Skeletal muscle tissue (tissue), 4 donors: ENCODE measurements around the gene STXBP5L. TPM values are rescaled to one million over a fixed set of nuclear protein-coding genes. Genes with fewer than 3 reads are reported as not detected.
"Not testable (repeated sequence)": the region's sequence is repeated elsewhere in the genome, so short reads cannot be mapped to it uniquely, and the experiment has no call there.

ENCODE experiments used
- H3K27ac ChIP-seq: one replicate; pipeline ENCODE4 v1.7.0; 2013; ENCODE audit warnings: mild to moderate bottlenecking, low read depth, low read length, inconsistent platforms
- H3K27me3 ChIP-seq, 3 donors: one replicate each; pipeline ENCODE4 v1.7.0; 2013; ENCODE audit warnings: low read length in 3 of 3; ENCODE audit not compliant: control insufficient read depth in 3 of 3, insufficient read depth in 3 of 3
- H3K36me3 ChIP-seq, 3 donors: one replicate each; pipeline ENCODE4 v1.7.0; 2013; ENCODE audit warnings: low read length in 3 of 3; ENCODE audit not compliant: control insufficient read depth in 3 of 3, insufficient read depth in 3 of 3
- H3K4me1 ChIP-seq, 3 donors: one replicate each; pipeline ENCODE4 v1.7.0; 2013; ENCODE audit warnings: low read length in 3 of 3, mild to moderate bottlenecking in 3 of 3; ENCODE audit not compliant: control insufficient read depth in 3 of 3, insufficient read depth in 3 of 3
- H3K4me3 ChIP-seq, 3 donors: one replicate each; pipeline ENCODE4 v1.7.0; 2013; ENCODE audit warnings: low read length in 3 of 3
- H3K9ac ChIP-seq, 3 donors: one replicate each; pipeline ENCODE4 v1.7.0; 2013; ENCODE audit warnings: low read length in 3 of 3, mild to moderate bottlenecking in 3 of 3, moderate library complexity in 2 of 3, low read depth in 1 of 3
- H3K9me3 ChIP-seq, 3 donors: one replicate each; pipeline ENCODE4 v1.7.0; 2013; ENCODE audit warnings: low read length in 3 of 3; ENCODE audit not compliant: control insufficient read depth in 3 of 3
- total RNA-seq: library from RNA; depleted of rRNA; stranded (reverse); fragments of >200 nt; gene quantifications from one replicate; pipeline ENCODE4 v1.2.3, GENCODE V29; 2014
- donor health status: Osteomylitis.

Gene STXBP5L
- total RNA-seq, 1 donor from 2014 or later, result not detected

DNA sequence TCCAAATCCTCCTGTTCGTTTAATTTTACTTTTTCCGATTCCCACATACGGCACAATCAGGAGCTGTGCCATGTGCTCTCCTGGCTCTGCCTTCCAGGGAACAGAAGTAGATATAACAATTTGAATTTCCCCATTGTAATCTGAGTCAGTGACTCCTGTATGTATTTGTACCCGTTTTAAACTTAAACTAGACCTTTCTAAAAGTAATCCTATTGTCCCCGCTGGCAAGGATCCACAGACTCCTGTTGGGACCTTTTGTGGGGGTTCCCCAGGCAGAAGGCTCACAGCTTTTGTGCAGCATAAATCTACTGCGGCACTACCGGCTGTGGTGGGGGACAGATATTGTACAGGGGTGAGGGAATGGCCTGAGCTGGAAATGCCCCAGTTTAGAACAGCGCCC is 490.0 kb downstream of the STXBP5L start:
- H3K27me3 ChIP-seq, H3K27ac ChIP-seq, H3K36me3 ChIP-seq, H3K9me3 ChIP-seq, H3K4me1 ChIP-seq, H3K9ac ChIP-seq, H3K4me3 ChIP-seq: not testable (repeated sequence)

DNA sequence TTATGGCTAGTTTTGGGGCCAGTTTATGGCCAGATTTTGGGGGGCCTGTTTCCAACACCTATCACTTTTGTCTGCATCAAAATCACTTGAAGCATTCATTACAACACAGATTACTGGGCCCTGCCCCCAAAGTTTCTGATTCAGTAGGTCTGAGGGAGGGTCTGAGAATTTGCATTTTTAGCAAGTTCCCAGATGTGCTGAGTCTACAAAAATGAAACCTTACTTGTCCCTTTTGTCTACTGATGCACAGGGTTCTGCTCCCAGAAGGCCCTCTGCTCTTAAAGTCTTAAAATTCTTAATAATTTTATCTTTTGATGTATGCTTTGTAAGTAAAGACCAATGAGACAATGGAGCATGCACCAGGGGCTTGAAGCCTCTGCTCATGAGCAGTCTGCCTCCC is 491.8 kb downstream of the STXBP5L start:
- no peak overlapping the region for H3K9ac ChIP-seq
- H3K4me1 ChIP-seq, result no peaks in the 10 kb centered on the region
- no peaks in the 10 kb centered on the region for H3K36me3 ChIP-seq
- no peak overlapping the region for H3K27ac ChIP-seq
- H3K27me3 ChIP-seq, result no peaks in the 10 kb centered on the region
- no peak overlapping the region for H3K4me3 ChIP-seq
- H3K9me3 ChIP-seq, result no peaks in the 10 kb centered on the region

DNA sequence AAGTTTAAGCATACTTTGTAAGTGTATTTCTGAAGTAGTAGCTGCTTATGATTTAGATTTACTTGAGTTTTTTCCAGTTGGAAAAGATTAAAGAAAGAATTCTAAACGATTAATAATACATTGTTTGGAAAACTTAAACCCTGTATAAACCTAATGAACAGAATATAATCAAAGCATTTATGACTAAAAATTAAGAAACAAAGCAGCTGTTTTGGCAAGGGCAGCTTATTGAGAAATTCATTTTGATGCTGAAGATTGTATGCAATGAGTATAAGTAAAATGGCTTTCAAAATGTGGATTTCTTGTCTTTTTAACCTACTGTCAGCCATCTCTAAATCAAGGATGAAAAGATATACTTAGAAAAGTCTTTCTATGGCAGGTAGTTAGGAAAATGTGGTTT is 497.6 kb downstream of the STXBP5L start:
- Histone ChIP-seq H3K9ac (no peak overlapping the region), H3K4me3 (no peak overlapping the region)

DNA sequence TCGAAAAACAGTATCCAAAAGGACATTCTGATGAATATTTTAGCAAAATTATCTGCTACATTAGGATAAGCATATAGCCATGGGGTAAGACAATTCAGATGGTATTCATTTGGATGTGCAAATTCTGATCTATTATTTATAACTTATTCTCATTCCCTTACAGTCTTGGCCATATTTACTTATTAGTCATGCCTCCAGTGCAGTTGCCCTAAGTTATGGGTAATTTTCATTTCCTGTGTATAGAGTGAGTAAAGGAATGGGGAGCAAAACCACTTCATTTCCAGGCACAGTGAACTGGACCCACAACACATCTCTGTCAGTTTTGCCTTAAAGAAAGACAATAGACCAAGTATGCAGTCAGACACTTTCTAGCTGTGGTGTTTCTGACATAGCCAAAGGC is 503.5 kb downstream of the STXBP5L start:
- Histone ChIP-seq H3K4me1 (no peaks in the 10 kb centered on the region), H3K27me3 (no peaks in the 10 kb centered on the region), H3K9ac (no peak overlapping the region), H3K36me3 (no peaks in the 10 kb centered on the region), H3K27ac (no peak overlapping the region), H3K4me3 (no peak overlapping the region), H3K9me3 (no peaks in the 10 kb centered on the region)

More for the DNA sequence above, 497.6 kb downstream of the STXBP5L start:
- H3K36me3 ChIP-seq, result no peaks in the 10 kb centered on the region
- H3K9me3 ChIP-seq, result no peaks in the 10 kb centered on the region
- H3K4me1 ChIP-seq, result no peaks in the 10 kb centered on the region
- H3K27me3 ChIP-seq, result no peaks in the 10 kb centered on the region
- no peak overlapping the region for H3K27ac ChIP-seq

DNA sequence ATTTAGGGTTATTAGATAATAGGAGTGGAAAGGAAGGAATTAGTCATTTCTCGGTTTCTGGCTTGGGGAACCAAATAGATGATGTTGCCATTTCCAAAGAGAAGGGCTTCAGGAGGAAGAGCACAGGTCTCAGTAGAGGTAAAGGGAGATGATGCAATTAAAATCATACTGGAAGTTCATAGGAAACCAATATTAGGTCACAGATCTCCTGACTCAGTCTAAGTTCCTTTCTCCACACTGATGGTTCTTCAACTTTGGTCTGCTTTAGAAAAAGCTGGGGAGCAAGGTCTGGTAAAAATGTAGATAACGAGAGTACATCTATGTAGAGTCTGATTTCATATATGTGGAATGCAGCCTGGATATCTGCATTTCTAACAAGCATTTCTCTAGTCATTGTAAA is 506.9 kb downstream of the STXBP5L start:
- Histone ChIP-seq H3K36me3 (no peaks in the 10 kb centered on the region), H3K4me3 (no peak overlapping the region), H3K9ac (no peak overlapping the region), H3K27me3 (no peaks in the 10 kb centered on the region), H3K9me3 (no peaks in the 10 kb centered on the region), H3K27ac (no peak overlapping the region), H3K4me1 (no peaks in the 10 kb centered on the region)

DNA sequence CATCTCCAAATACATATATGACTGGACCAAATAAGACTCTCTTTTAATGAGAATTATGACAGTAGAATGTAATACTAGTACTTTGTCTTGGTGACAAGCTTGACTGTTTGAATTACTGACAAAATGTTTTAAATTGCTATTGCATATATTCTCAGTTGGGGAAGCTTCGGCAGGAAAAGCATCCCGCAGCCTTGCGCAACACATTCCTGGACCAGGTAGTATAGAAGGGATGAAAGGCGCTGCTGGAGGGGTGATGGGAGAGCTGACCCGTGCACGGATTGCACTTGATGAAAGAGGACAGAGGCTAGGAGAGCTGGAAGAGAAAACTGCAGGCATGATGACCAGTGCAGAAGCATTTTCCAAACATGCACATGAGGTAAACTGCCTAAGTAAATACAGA is 510.2 kb downstream of the STXBP5L start:
- no peak overlapping the region for H3K9ac ChIP-seq
- no peak overlapping the region for H3K4me3 ChIP-seq
- no peaks in the 10 kb centered on the region for H3K36me3 ChIP-seq
- no peaks in the 10 kb centered on the region for H3K9me3 ChIP-seq
- no peaks in the 10 kb centered on the region for H3K4me1 ChIP-seq
- no peaks in the 10 kb centered on the region for H3K27me3 ChIP-seq
- H3K27ac ChIP-seq, result no peak overlapping the region

DNA sequence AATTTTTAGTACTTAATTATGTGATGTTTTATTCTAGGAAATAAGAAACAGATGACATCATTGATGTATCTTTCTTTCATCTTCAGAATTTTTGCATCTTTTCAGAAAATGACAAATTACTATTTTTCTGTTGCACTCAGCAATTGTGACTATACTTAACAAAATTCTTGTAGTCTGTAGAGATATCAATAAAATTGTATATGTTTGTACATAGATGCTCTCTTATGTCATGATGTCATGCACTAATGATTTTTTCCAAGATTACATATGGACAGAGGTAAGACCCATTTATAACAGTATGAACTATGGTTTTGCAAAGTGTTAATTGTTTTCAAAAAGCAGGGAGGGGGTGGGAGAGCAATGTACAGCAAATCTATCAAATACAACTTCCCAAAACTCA is 516.5 kb downstream of the STXBP5L start:
- no peak overlapping the region for H3K9ac ChIP-seq
- no peaks in the 10 kb centered on the region for H3K36me3 ChIP-seq
- H3K4me3 ChIP-seq, result no peak overlapping the region
- no peak overlapping the region for H3K27ac ChIP-seq
- H3K27me3 ChIP-seq, result no peaks in the 10 kb centered on the region
- H3K4me1 ChIP-seq, result no peaks in the 10 kb centered on the region
- H3K9me3 ChIP-seq, result no peaks in the 10 kb centered on the region

DNA sequence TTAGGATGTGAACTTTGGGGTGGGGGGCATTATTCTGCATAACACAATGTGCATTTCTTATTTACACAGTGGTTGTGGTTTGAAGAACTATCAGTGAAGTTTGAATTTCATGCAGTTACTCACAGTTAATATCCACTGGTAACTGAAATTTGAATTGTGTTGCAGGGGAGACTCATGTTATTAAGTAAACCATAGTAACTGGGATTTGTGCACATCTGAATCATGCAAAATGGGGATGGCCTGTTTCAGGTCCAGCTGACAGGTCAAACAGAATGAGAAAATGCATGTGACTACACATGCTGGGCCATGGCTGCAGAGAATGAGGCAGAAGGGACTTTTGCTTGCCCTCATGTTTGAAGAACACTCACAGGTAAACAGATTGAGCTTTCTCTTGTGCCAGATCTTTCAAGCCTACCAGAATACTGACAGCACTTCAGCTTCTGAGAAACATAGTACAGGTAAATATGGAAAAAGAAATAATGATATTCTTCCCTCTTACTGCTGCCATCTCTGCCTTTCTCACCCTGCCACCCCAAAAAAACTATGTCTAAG is 522.7 kb downstream of the STXBP5L start:
- Histone ChIP-seq H3K4me3 (no peak overlapping the region), H3K36me3 (no peaks in the 10 kb centered on the region), H3K27me3 (no peaks in the 10 kb centered on the region), H3K9ac (no peak overlapping the region), H3K27ac (no peak overlapping the region), H3K9me3 (no peaks in the 10 kb centered on the region), H3K4me1 (no peaks in the 10 kb centered on the region)

DNA sequence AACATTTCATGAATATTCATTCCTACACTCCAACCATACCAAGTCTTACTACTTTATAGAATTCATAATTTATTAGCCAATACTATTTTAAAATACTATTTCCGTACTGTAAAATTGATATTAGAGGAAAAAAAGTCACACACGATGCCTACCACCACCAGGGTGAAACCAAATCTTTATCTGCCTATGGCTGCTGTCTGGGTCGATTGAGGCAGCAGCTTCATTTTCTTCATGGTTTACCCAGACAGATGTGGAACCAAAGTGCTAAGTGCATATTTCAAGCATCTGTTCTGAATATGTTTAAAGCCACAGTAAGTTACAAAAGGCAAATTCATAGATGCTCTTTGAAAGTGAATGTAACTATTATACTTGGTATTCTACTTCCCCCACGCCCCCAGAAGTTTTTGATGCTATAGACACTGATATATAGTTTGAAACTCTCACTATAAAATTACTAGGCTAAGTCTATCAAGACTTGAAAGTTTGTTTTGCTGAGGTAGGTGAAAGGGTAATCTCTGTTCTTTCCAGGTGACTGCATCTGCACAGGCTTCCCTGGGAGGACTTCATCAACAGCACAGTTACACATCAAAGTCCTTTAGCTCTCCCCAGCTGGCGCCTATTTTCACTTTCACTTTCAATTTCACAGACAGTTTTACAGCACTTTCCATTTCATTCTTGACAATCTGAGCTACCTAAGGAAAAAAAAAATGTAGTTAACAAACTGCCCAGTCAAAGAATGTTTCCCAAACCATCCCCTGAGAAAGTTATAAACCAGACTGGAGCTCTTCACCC is 523.9 kb downstream of the STXBP5L start:
- Histone ChIP-seq H3K9ac (no peak overlapping the region), H3K27ac (no peak overlapping the region), H3K4me1 (no peaks in the 10 kb centered on the region), H3K36me3 (no peaks in the 10 kb centered on the region), H3K9me3 (no peaks in the 10 kb centered on the region), H3K27me3 (no peaks in the 10 kb centered on the region), H3K4me3 (peak overlapping the region in 2 of 3 donors; percentile 38 to 57)

DNA sequence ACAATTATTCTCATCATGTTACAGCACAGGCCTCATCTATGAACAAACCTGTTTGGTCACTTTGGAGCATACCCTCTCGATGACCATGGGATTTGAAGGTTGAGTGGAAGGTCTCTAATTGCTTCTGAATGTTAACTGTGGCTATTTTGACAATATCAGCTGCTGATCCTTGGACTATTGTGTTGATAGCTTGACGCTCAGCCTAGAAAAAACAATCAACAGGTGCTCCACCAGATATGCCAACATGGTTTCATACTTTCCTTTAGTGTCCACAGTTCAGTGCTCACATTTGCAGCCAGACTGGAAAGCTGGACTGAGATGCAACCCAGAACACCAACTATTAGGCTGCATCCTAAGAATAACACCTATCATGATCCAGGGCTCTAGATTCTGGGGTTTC is 528.1 kb downstream of the STXBP5L start:
- no peaks in the 10 kb centered on the region for H3K27me3 ChIP-seq
- H3K4me3 ChIP-seq, result no peak overlapping the region
- H3K9ac ChIP-seq, result no peak overlapping the region
- H3K4me1 ChIP-seq, result no peaks in the 10 kb centered on the region
- no peak overlapping the region for H3K27ac ChIP-seq
- no peaks in the 10 kb centered on the region for H3K36me3 ChIP-seq
- no peaks in the 10 kb centered on the region for H3K9me3 ChIP-seq
